NCI-H82 treated with DMSO at 0.1 percent for 48 hours (cell line): ENCODE results near the gene LMBR1.
"Not testable (repeated sequence)": the region's sequence is repeated elsewhere in the genome, so short reads cannot be mapped to it uniquely, and the experiment has no call there.

Experiments
- DNase-seq: peaks from one replicate; lab custom pipeline; 2025; ENCODE audit not compliant: unreplicated experiment; lab: John Stamatoyannopoulos, UW

LMBR1 gene

GRCh38 chr7:156854654-156855053 is 38.3 kb downstream of the LMBR1 start:
- DNase-seq, result no peak

GRCh38 chr7:156848979-156849378 is 44.0 kb downstream of the LMBR1 start:
- no peak for DNase-seq

DNA sequence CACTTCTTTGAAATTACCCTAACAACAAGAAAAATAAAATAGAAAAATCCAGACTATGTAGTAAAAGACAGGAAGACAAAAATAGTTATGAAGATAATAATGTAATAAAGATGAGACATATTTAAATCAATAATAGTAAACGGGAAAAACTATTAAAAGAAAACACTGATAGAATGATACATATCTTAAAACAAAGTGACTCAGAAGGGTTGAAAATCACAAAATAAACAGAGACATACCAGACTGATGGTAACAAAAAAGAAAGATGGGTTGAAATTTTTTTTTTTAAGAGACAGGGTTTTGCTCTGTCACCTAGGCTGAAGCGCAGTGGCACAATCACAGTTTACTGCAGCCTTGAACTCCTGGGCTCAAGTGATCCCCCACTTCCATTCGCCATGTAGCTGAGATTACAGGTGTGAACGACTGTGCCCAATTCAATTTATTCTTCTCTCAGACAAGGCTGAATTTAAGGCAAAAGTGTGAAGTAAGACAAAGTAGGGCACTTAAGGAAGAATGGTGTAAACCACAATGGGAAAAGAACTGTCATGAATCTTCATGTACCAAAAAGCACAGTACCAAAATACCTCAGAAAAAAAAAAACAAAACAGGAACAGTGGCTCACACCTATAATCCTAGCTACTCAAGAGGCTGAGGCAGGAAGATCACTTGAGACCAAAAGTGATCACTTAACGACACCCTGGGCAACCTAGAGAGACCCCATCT is 47.4 kb downstream of the LMBR1 start:
- no peak for DNase-seq

- DNase-seq, result not testable (repeated sequence)
These were observed 49.4 kb downstream of the LMBR1 start for GRCh38 chr7:156843582-156843981.

GRCh38 chr7:156843157-156843556 is 49.8 kb downstream of the LMBR1 start:
- DNase-seq, result no peak

- no peak for DNase-seq
These were observed 50.2 kb downstream of the LMBR1 start for GRCh38 chr7:156842740-156843140.

- DNase-seq, result no peak
These were observed 50.7 kb downstream of the LMBR1 start for GRCh38 chr7:156842317-156842716.

- DNase-seq, result no peak
These were observed 51.5 kb downstream of the LMBR1 start for GRCh38 chr7:156841497-156841896.

DNA sequence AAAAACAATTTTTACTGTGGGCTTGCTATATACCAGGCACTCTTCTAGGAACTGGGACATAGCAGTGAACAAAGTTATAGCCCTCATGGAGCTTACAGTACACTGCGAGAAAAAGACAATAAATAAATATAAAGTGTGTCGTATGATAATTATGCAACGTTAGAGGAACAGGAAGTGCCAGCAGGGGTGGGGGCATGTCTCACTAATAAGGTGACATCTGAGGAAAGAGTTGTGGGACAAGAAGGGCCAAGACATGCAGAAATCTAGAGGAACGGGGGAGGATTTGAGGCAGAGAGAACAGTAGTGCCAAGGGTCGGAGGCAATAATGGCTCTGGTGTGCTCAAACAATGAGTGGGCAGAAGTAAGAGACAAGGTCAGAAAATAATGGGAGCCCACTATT is 52.8 kb downstream of the LMBR1 start:
- no peak for DNase-seq

- DNase-seq, result no peak
These were observed 56.5 kb downstream of the LMBR1 start for GRCh38 chr7:156836443-156836842.

DNA sequence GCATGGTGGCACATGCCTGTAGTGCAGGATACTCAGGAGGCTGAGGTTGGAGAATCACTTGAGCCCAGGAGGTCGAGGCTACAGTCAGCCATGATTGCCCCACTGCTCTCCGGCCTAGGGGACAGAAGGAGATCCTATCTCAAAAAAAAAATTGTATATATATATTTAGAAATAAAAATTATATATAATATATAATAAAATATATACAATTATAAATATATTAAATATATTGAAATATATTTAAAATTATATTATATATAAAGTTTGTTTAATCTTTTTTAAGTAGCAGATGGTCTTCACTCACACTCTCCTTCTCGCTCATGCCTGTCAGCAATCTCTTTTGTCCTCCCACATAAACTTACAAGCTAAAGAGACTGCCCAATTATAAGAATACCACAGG is 58.5 kb downstream of the LMBR1 start:
- no peak for DNase-seq

DNA sequence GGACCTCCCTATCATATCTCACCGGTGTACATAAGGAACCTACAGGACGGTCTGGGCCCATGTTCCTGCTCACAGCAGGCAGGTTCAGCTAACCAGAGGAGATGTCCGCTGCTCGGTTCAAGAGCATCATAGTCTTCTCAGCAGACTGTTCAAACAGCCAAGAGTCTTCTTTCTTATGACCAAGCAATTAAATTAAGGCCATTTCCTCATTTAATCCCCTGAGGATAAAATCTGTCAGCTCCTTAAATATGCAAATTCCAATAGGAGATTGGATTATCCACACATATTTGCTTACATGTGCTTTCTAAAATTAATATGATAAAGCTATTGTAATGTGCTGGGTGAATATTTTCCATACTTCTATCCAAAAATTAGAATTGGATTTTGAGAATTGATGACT is 59.7 kb downstream of the LMBR1 start:
- DNase-seq, result no peak

DNA sequence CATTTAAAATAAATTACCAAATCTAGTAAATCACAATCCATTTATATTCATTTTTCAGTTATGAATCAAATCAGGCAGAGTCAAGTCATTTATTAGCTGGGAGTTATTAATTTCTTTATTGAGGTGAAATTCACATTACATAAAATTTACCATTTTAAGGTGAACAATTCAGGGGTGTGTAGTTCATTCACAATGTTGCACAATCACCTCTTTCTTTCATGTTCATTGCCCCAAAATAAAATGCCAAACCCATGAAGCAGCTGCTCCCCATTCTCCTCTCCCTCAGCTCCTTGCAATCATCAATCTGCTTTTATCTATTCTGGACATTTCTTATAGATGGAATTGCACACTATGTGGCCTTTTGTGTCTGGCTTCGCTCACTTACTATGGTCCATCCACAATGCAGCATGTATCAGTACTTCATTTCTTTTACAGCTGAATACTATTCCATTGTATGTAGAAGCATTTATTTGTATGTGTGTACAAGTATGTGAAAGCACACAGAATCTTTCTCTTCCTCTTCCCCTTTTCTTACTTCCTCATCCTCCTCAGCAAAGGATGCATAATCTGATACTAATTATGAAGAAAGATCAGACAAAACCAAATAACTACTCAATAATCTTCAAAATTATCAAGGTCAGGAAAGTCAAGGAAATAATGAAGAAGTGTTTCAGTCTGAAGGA is 60.6 kb downstream of the LMBR1 start:
- DNase-seq, result no peak

- no peak for DNase-seq
These were observed 63.2 kb downstream of the LMBR1 start for GRCh38 chr7:156829669-156830336.

DNA sequence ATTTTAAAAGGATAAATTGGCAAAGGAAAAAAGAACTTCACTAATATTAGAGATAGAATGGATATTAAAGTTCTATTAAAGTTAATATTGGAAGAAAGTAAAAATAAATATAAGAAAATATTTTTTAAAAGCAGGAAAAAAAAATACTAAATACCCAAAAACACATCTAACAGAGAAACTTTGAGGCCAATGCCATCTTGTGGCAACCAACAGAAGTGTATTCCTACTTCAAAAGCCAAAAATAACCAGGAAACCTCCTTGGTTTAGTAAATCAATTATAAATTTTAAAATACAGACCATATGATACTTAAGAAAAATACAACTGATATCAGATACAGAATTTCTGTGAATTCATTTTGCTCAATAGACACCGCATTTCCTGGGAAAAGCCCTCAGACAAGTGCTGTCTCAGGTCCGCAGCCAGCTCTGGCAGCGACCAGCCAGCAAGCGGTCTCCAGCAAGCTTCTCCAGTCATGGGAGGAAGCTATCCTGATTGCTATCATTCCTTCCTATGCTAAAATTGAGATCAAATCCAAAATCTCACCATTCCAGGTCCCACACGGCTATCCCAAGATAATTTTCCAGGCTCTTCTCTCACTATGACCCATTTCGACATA is 65.3 kb downstream of the LMBR1 start:
- no peak for DNase-seq

- no peak for DNase-seq
These were observed 69.5 kb downstream of the LMBR1 start for GRCh38 chr7:156823435-156823834.

- DNase-seq, result no peak
These were observed 72.4 kb downstream of the LMBR1 start for GRCh38 chr7:156820445-156821063.

- DNase-seq, result no peak
These were observed 73.2 kb downstream of the LMBR1 start for GRCh38 chr7:156819733-156820295.

- no peak for DNase-seq
These were observed 74.8 kb downstream of the LMBR1 start for GRCh38 chr7:156818133-156818532.

DNA sequence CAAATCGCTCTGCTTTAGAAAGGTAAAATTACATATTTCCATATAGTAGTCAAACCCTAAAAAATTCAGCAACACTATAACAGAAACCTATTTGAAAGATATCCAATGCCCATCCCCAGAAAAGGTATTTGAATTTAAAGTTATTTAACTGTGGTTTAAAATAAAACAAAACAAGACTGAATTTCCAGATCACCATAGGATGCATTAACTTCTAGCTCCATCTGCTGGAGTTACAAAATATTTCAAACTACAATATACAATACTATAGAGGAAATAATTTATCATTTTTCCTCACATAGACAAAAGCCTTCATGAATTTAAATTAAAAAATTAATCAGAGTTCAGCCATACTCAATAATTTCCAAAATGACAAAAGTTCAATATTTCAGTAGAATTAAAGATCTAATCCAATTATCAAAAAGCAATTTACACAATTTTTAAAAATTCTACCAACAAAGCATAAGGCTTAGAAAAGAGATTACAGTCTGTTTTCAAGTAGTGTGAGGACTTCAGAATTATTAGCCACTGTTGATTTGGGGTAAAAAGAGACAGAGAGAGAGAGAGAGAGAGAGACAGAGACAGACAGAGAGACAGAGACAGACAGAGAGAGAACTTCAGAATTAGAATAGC is 75.9 kb downstream of the LMBR1 start:
- no peak for DNase-seq

- DNase-seq, result no peak
These were observed 81.3 kb downstream of the LMBR1 start for GRCh38 chr7:156811706-156812105.
